ENCODE data around the gene S100P.
"Not testable (repeated sequence)": the region's sequence is repeated elsewhere in the genome, so short reads cannot be mapped to it uniquely, and the experiment has no call there.

S100P gene

GRCh38 chr4:6672541-6673190, 21.0 kb upstream of the S100P start:
- not testable (repeated sequence) for H3K4me3 ChIP-seq (ENCODE audit: low read depth, low read length)

- peak overlapping the region; percentile 74 for H3K4me3 ChIP-seq (ENCODE audit: low read depth, low read length)
Observed at GRCh38 chr4:6673191-6673659, 20.5 kb upstream of the S100P start.

DNA sequence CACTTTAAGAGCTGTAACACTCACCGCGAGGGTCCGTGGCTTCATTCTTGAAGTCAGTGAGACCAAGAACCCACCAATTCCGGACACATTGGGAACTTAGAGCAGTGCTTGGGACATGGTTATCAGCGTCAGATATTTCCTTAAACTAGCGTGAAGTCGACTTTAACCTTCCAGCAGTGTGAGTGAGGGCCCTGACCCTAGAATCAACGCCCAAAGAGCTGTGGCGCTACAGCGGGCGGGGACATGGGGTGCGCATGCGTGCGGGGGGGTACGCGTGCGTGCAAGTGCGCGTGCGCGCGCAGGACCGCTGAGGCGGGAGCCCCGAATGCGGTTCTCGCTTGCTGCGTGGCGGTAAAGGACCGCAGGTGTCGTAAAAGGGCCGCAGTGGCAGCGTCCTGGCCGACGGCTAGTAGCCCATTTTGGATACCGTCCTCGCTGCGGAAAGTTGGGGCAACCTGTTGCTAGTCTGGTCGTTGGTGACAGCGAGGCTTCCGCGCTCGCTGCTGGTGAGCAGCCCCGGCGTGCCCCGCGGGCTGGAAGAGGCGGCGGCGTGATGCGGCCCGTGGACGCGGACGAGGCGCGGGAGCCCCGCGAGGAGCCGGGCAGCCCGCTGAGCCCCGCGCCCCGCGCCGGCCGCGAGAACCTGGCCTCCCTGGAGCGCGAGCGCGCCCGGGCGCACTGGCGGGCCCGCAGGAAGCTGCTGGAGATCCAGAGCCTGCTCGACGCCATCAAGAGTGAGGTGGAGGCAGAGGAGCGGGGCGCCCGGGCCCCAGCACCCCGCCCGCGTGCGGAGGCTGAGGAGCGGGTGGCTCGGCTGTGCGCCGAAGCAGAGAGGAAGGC, 19.8 kb upstream of the S100P start:
- peak overlapping the region; percentile 74 for H3K4me3 ChIP-seq (ENCODE audit: low read depth, low read length)

DNA sequence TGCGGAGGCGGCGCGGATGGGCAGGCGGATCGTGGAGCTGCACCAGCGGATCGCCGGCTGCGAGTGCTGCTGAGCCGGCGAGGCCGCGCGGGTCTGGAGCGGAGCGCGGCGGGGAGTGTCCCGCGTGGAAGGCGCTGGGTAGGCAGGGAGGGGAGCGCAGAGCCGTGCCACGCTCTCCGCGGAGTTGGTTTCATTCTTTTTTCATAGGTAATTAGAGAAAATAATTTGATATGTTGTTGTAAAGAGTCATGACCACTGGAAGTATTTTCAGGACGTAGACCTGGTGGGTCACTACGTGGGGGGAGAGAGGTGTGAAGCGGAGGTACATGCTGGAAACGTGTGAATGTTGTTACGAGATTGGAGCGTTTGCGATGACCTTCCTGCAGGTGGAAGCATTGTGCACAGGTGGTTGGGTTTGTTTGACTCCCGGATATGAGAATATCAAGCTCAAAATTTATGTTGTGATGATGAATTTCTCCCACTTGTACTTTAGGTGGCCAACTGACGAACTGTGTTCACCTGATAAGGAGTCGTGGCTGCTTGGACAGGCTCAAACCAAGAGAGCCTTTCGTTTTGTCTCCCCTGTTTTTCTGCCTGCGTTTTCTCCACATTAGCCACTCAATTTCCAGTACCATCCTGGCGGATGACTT, 19.1 kb upstream of the S100P start:
- H3K4me3 ChIP-seq (ENCODE audit: low read depth, low read length): peak overlapping the region; percentile 74

GRCh38 chr4:6676722-6677558, 16.7 kb upstream of the S100P start:
- H3K4me3 ChIP-seq (ENCODE audit: low read depth, low read length): no peak overlapping the region

GRCh38 chr4:6680372-6681034, 13.2 kb upstream of the S100P start:
- H3K4me3 ChIP-seq (ENCODE audit: low read depth, low read length): no peak overlapping the region

DNA sequence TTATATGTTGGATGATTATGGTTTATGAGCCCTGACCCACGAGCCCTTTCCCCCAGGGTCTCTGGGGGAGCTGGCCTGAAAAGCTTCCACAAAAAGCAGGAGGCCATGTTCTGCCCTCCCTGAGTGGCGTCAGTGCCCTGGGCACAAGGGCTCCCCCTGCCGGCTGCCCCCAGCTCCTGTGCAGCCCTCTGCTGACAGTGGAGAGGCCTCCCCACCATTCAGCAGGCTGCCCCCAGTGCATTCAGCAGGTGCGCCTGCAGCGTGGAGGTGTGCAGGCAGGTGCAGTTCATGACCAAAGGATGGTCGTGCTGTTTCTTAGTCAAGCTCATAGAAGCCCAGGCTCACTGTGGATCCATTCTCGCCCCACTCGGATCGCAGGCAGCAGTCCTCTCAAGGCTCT, 12.5 kb upstream of the S100P start:
- no peak overlapping the region for H3K4me3 ChIP-seq (ENCODE audit: low read depth, low read length)

GRCh38 chr4:6682862-6683590, 10.7 kb upstream of the S100P start:
- H3K4me3 ChIP-seq (ENCODE audit: low read depth, low read length): no peak overlapping the region

GRCh38 chr4:6684656-6685055, 9.0 kb upstream of the S100P start:
- H3K4me3 ChIP-seq (ENCODE audit: low read depth, low read length): no peak overlapping the region

GRCh38 chr4:6686104-6686787, 7.4 kb upstream of the S100P start:
- no peak overlapping the region for H3K4me3 ChIP-seq (ENCODE audit: low read depth, low read length)

GRCh38 chr4:6687947-6688878, 5.5 kb upstream of the S100P start:
- no peak overlapping the region for H3K4me3 ChIP-seq (ENCODE audit: low read depth, low read length)

- no peak overlapping the region for H3K4me3 ChIP-seq (ENCODE audit: low read depth, low read length)
Observed at GRCh38 chr4:6688879-6689505, 4.7 kb upstream of the S100P start.

DNA sequence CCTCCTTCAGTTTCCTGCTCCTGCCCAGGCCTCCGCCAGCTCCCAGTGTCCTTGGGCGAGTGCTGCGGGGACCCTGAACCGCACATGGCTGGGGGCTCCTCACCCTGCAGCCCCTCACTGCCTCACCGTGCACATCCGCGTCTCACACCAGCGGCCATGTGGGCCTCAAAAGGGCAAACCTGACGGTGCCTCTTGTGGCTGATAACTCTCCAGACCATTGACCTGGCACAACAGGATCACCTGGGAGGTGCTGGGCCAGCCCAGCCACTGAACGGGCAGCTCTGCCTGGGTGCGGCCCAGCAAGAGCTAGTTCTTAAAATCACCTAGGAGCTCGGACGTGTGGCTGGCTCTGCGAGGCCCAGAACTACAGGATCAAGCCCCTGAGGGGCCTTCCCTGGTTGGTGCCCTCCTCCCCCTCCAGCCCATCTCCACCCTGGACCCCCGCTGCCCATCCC, 4.1 kb upstream of the S100P start:
- H3K4me3 ChIP-seq (ENCODE audit: low read depth, low read length): no peak overlapping the region

GRCh38 chr4:6692379-6692778, 1.3 kb upstream of the S100P start:
- H3K4me3 ChIP-seq (ENCODE audit: low read depth, low read length): no peak overlapping the region

GRCh38 chr4:6692806-6693205, 872 bp upstream of the S100P start:
- H3K4me3 ChIP-seq (ENCODE audit: low read depth, low read length): no peak overlapping the region

GRCh38 chr4:6694177-6694901, 661 bp downstream of the S100P start:
- H3K4me3 ChIP-seq (ENCODE audit: low read depth, low read length): no peak overlapping the region
